GM19455 (cell line): Measurements from ENCODE around the gene SMIM23.
"Not testable (repeated sequence)": the region's sequence is repeated elsewhere in the genome, so short reads cannot be mapped to it uniquely, and the experiment has no call there.

Source experiments
- ATAC-seq: cut with Tn5 transposase; IDR thresholded peaks from one replicate; pipeline ENCODE4 v1.9.1; 2021; ENCODE audit not compliant: unreplicated experiment

Gene SMIM23

GRCh38 chr5:171773106-171773505 lies 12.5 kb upstream of the SMIM23 start:
- no peak for ATAC-seq

- no peak for ATAC-seq
These were observed 11.2 kb upstream of the SMIM23 start for GRCh38 chr5:171774418-171774817.

GRCh38 chr5:171776213-171776612 lies 9.4 kb upstream of the SMIM23 start:
- ATAC-seq, result no peak

- no peak for ATAC-seq
These were observed 8.6 kb upstream of the SMIM23 start for GRCh38 chr5:171776770-171777759.

- not testable (repeated sequence) for ATAC-seq
These were observed 3.9 kb upstream of the SMIM23 start for GRCh38 chr5:171781744-171782143.

GRCh38 chr5:171782332-171782966 lies 3.2 kb upstream of the SMIM23 start:
- no peak for ATAC-seq

- ATAC-seq, result no peak
These were observed 2.6 kb upstream of the SMIM23 start for GRCh38 chr5:171783051-171783450.

GRCh38 chr5:171789353-171789752 lies 3.7 kb downstream of the SMIM23 start:
- no peak for ATAC-seq

- ATAC-seq, result no peak
These were observed 4.8 kb downstream of the SMIM23 start for GRCh38 chr5:171790408-171790807.

- no peak for ATAC-seq
These were observed 8.9 kb downstream of the SMIM23 start for GRCh38 chr5:171794470-171794960.

GRCh38 chr5:171795381-171795780 lies 9.8 kb downstream of the SMIM23 start:
- no peak for ATAC-seq

GRCh38 chr5:171796436-171796835 lies 10.8 kb downstream of the SMIM23 start:
- no peak for ATAC-seq

- no peak for ATAC-seq
These were observed 11.9 kb downstream of the SMIM23 start for GRCh38 chr5:171797543-171797942.

GRCh38 chr5:171798418-171798817 lies 12.8 kb downstream of the SMIM23 start:
- no peak for ATAC-seq

- ATAC-seq, result no peak
These were observed 16.2 kb downstream of the SMIM23 start for GRCh38 chr5:171801839-171802238.

- no peak for ATAC-seq
These were observed 20.1 kb downstream of the SMIM23 start for GRCh38 chr5:171805746-171806145.

GRCh38 chr5:171806976-171807747 lies 21.5 kb downstream of the SMIM23 start:
- no peak for ATAC-seq

GRCh38 chr5:171808453-171808852 lies 22.8 kb downstream of the SMIM23 start:
- no peak for ATAC-seq

- no peak for ATAC-seq
These were observed 23.3 kb downstream of the SMIM23 start for GRCh38 chr5:171808951-171809350.

- no peak for ATAC-seq
These were observed 24.6 kb downstream of the SMIM23 start for GRCh38 chr5:171810227-171810626.

GRCh38 chr5:171813270-171813669 lies 27.7 kb downstream of the SMIM23 start:
- no peak for ATAC-seq
